ENCODE measurements around the gene ARHGAP15.

The ARHGAP15 gene

GRCh38 chr2:143195511-143195910, 66.3 kb downstream of the ARHGAP15 start:
- DNase-seq (ENCODE audit: insufficient read length, low spot score): no peak
- TF ChIP-seq CTCF (IDR thresholded peaks at IDR 0.05; ENCODE audit: insufficient read depth, missing control alignments): no peak
- FAIRE-seq: peak; percentile 16

GRCh38 chr2:143204062-143204461, 74.8 kb downstream of the ARHGAP15 start:
- FAIRE-seq: no peak
- DNase-seq (ENCODE audit: insufficient read length, low spot score): no peak
- no peak for TF ChIP-seq CTCF (IDR thresholded peaks at IDR 0.05; ENCODE audit: insufficient read depth, missing control alignments)

GRCh38 chr2:143205106-143205764, 76.0 kb downstream of the ARHGAP15 start:
- TF ChIP-seq CTCF (IDR thresholded peaks at IDR 0.05; ENCODE audit: insufficient read depth, missing control alignments): no peak
- FAIRE-seq: no peak
- DNase-seq (ENCODE audit: insufficient read length, low spot score): no peak

GRCh38 chr2:143209570-143210445, 80.6 kb downstream of the ARHGAP15 start:
- no peak for TF ChIP-seq CTCF (IDR thresholded peaks at IDR 0.05; ENCODE audit: insufficient read depth, missing control alignments)
- no peak for FAIRE-seq
- no peak for DNase-seq (ENCODE audit: insufficient read length, low spot score)

GRCh38 chr2:143210446-143210819, 81.2 kb downstream of the ARHGAP15 start:
- DNase-seq (ENCODE audit: insufficient read length, low spot score) (no peak), FAIRE-seq (no peak)

GRCh38 chr2:143217512-143218115, 88.4 kb downstream of the ARHGAP15 start:
- no peak for FAIRE-seq
- no peak for TF ChIP-seq CTCF (IDR thresholded peaks at IDR 0.05; ENCODE audit: insufficient read depth, missing control alignments)
- DNase-seq (ENCODE audit: insufficient read length, low spot score): no peak

More at GRCh38 chr2:143210446-143210819, 81.2 kb downstream of the ARHGAP15 start:
- TF ChIP-seq CTCF (IDR thresholded peaks at IDR 0.05; ENCODE audit: insufficient read depth, missing control alignments): no peak
